Neural progenitor cell (in vitro differentiated cells): ENCODE data around the gene LRP1.

Experiments used
- EZH2 ChIP-seq: fragments of 200-600 bp; sonication (generic); IDR thresholded peaks from 2 replicates; pipeline ENCODE4 v1.6.1; 2017; ENCODE audit warnings: antibody characterized with exemption, mild to moderate bottlenecking, moderate library complexity
- EZH2phosphoT487 ChIP-seq: fragments of 200-600 bp; sonication (generic); IDR thresholded peaks from 2 replicates; pipeline ENCODE4 v1.6.1; 2017; ENCODE audit warnings: antibody characterized with exemption
- TF ChIP-seq, protein P1 (sequence below): fragments of 200-600 bp; sonication (generic); IDR thresholded peaks from 2 replicates; pipeline ENCODE4 v1.5.1; 2017; ENCODE audit warnings: antibody characterized with exemption, mild to moderate bottlenecking

DNA sequence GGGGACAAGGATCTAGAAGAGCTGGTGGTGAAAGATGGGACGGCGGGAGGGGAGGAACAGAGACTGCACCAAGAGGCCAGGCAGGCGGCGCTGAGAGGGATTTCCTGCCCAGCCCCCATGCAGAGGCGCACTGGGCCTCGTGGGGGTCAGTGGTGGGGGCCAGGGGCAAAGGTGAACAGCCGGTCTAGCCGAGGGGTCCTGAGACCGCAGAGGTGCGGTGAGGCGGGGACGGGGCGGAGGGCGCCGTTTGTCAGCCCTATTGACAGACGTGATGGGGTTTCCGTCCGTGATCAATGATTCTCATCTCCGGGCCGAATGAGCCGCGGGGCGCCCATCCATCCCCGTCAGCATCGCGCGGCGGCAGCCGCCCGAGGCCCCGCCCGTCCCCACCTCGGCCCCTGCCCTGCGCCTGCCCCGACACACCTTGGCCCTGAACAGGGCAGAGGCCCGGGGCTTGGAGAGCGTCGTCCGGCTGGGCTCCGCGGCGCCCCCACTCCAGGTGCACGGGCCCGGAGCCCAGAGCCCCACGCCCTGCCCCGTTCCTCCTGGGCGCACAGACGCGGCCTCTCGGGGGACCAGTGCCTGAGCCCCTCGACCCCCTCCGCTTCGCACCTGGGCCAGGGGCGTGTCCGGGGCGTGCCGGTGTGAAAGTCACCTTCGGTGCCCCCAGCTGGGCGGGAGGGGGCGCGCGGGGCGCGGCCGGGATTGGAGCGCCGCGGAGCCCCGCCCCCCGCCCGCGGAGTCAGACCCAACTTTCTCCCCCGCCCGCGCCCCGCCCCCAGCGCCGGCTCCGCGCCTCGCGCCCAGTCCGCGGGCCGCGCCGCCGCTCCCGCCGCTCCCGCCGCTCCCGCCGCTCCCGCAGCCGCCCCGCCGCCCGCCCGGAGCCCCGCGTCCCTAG lies 88.0 kb downstream of the LRP1 start, which contains the start of gene NXPH4:
- TF ChIP-seq, protein P1, sequence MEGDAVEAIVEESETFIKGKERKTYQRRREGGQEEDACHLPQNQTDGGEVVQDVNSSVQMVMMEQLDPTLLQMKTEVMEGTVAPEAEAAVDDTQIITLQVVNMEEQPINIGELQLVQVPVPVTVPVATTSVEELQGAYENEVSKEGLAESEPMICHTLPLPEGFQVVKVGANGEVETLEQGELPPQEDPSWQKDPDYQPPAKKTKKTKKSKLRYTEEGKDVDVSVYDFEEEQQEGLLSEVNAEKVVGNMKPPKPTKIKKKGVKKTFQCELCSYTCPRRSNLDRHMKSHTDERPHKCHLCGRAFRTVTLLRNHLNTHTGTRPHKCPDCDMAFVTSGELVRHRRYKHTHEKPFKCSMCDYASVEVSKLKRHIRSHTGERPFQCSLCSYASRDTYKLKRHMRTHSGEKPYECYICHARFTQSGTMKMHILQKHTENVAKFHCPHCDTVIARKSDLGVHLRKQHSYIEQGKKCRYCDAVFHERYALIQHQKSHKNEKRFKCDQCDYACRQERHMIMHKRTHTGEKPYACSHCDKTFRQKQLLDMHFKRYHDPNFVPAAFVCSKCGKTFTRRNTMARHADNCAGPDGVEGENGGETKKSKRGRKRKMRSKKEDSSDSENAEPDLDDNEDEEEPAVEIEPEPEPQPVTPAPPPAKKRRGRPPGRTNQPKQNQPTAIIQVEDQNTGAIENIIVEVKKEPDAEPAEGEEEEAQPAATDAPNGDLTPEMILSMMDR, result no peak
- TF ChIP-seq EZH2 (peak; percentile 77), EZH2phosphoT487 (peak; percentile 82)
